NCI-H1092 treated with DMSO at 0.1 percent for 48 hours (cell line): ENCODE results near the gene PLAGL1.

ENCODE experiments used
- DNase-seq: peaks from one replicate; lab custom pipeline; 2025; lab: John Stamatoyannopoulos, UW

PLAGL1 gene

DNA sequence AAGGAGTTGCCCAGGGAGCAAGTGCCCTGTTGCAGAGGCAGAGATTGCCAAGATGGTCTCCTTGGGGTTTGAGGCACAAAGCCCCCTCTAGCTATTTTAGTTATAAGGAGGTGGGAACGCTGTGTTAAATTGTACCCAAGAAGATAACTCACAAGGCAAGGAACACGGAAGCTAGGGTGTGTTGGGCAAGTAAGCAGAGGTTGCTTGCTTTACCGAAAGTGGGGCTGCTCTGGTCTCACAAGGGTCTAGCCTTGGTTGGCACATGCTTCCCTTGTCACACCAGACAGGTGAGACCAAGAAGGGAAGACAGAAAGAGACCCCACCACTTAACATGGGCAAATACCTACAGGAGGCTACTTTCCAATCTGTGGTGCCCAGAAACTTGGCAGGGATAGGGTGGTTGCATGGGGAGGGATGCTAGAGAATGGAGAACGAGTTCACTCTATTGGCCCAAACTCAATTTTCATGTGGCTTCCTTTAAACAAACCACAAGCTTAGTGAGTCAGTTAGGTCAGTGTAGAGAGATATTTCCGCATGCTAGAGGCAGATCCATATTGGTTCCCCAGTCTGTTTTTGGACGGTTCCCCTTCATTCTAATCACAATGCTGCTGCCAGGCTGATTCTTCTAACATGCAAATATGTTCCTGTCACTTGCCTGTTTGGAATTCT, 42.4 kb downstream of the PLAGL1 start:
- no peak for DNase-seq

DNA sequence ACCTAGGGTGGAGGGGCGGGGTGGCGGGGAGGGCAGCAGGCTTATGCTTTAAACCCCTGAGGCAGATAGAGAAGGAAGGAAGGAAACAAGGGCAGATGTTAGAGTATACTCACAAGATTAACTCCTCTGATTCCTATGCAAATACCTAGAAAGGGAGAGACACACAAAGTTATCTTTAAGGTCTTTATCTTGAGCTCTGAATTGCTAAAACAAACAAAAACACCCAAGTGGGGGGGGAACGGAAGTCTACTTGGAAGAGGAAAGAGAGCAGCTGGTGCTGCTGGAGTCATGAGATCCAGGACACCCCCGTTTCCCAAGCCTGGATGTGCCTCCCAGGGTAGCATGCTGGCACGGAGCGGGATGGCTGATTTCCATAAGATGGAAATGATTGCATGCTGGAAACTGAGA, 43.4 kb downstream of the PLAGL1 start:
- DNase-seq: no peak

DNA sequence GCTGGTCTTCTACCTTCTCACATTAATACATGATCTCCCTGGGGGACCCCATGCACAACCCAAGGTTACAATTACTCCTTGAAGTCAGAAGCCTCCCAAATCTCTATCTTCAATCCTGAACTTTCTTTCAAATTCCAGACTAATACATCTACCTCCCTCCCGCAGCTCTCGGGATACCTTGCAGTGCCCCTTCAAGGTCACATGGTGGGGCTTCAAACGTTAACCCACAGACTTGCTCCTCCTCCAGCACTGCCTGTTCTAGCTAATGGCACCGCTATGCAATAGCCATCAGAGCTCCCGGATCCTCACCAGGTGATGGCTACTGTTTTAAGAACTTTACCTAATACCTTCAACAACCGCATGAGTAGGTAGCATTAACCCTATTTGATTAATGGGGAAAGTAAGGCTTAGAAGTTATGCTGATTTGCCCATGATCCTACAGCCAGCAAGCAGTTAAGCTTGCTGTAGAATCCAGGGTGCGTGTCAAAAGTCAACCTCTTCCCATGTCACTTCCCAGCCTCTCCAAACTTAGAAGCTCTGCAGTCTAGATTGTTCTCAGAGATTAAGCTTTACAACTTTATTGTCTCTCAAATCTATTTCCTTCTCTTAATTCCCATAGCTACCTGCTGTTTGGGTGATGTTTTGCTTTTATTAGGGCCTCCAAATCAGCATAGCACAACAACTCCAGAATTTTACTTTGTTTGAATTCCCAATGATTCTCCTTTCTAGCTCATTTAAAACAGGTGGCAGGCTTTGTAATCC, 44.7 kb downstream of the PLAGL1 start:
- DNase-seq: no peak

DNA sequence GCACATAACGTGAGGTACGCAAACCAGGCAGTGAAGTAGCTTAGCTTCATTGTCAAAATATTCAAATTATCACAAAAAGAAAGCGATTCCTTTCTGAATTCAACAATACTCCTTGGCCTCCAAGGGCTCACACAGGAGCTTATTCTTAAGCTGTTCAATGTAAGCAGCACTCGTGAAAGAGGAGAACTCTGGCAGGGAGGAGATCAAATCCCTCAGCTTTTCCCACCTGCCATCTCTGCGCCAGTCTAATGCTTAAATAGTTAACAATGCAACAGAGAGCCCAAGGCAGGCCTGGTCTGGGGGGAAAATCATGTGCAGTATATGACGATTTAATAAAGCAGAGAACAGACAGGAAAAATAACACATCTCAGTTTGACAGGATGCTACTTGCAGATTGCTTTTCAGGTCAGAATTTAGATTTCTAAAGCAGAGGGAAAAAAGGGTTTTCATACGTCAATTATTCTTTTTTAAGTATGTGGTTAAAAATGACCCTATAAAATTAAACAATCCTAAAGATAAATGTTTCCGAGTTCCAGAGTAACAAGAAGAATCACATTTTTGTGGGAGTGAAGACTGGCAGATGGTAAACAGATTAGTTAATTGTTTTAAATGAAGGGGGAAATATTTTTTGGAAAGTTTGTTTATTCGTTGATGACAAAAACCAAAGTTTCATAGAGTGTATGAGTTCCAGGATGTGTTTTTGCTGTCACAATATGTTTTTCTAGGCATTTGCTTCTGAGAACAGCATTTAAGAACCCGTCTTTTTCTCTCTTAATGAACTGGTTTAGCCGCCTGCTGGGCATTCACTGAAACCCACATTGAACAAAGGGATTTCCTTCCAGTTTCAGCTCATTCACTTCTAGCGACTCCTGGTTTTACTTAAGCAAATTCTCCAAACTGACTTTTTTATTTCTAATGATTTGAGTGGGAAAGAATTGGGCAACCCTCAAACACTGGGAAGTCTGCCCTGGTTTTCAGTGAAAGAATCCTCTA, 45.9 kb downstream of the PLAGL1 start:
- DNase-seq: no peak

DNA sequence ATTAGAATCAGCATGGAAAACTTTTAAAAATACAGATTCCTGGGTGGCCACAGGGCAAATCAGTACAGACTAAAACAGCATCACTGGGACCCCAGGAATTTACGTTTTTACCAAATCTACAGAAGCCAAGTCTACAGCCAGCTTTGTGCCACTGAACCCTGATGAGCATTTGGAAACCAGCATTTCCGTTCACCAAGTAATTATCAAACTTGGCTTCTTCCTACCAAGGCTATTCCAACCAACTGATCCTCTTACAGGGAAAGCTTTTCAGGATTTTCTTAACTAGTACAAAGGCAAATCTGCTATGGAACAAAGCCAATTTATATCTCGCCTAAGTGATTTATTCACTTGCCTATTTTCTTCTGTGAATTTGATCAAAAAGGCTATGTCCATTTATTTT, 47.0 kb downstream of the PLAGL1 start:
- DNase-seq: no peak

DNA sequence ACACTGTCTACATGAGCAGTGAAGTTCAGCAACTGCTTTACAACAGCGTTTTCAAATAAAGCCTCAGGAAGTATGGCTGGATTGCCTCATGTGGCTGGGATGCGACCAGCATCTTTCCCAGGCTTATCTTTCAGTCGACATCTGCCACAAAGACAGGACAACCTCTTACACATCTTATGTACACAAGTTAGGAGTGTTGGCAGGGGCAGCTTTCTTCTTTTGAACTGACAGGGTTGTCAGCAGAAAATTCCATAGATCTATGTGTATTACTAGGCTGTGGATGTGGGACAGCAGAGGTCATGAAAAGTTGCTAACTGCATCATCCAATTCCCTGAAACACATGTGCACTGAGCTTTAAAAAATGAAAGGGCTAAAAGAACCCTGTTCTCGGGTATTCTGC, 48.1 kb downstream of the PLAGL1 start:
- no peak for DNase-seq

DNA sequence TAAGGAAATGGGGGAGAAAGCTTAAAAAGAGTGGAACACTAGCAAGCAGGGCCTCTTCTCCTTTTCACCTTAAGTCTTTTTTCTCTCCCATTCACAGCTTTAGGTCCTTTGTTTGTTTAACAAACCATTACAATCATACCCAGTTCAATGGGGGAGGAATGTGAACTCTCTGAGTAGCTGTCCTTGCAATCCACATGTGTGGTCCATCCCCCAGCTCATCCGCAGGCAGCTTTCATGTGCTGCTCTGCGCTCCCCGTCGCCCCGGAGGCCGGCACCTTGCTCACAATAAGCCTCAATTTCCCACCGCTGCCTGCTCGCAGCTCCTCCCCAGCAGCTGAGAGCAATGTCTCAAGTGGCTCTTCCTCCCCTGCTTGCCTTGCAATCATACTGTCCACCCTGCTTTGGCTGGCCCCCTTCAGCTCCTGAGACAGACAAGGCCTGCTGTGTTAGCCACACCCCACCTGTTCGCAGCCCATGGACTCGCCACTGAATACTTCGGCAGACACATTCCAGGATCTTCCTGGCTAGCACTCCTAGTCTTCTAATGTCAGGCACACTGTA, 49.1 kb downstream of the PLAGL1 start:
- no peak for DNase-seq

DNA sequence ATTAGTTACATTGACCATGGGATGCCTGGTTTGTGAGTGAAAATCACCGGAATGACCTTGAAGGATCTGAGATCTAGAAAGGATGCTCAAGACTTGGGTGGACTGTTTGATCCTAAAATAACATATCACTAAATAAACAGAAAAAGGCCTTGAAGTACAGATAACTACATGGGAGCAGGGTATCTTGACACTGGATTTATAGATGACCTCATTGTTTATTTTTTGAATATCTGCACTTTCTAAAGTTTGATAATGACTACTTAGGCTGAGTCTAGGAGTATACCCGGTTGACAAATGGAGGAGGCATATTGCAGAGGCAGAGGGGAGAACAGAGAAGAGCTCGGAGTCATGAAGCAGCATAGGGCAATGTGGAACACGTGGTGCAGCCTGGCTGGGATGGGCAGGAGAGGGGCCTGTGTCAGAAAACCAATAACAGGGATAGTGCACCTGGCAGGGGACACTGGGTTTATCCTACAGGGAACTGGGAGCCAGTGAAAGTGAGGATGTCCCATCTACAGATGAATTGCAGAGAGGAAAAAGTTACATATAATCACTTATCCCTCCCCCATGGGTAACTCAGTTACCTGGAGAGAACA, 50.3 kb downstream of the PLAGL1 start:
- DNase-seq: no peak

DNA sequence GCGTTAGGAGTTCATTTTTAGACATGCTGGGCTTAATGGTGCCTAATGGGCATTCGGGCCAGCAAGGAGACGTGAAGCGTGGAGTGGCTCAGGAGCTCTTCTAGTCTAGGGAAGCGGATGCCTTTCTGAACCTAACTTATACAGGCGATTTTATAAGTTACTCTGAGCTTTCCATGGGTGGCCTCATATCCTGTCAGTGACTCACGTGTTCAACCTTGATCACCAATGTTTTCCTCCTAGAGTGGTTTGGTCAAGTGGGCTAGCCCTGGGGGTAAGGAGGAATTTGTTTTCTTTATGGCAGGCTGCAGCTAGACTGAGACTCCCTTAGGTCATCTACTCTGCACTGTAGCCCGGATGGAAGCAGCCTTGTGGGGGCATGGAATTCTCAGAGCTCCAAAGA, 52.1 kb downstream of the PLAGL1 start:
- DNase-seq: no peak

DNA sequence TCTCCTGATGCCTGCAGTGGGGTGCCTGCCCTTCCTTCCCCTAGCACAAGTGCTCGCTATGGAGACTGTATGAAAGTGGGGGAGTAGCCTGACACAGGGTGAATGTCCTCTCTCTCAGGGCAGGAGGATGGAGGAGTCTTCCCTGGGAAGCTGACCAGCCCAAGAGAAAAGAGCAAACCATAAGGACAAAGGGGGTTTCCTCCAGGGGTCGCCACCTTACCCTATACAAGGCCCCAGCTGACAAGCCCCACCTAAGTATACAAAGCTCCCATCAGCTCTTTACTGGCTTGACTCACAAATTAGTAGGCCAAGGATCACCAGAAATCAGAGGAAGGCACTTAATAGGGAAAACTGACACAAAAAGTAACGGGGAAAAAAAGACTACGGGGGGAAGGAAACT, 54.1 kb downstream of the PLAGL1 start:
- no peak for DNase-seq

DNA sequence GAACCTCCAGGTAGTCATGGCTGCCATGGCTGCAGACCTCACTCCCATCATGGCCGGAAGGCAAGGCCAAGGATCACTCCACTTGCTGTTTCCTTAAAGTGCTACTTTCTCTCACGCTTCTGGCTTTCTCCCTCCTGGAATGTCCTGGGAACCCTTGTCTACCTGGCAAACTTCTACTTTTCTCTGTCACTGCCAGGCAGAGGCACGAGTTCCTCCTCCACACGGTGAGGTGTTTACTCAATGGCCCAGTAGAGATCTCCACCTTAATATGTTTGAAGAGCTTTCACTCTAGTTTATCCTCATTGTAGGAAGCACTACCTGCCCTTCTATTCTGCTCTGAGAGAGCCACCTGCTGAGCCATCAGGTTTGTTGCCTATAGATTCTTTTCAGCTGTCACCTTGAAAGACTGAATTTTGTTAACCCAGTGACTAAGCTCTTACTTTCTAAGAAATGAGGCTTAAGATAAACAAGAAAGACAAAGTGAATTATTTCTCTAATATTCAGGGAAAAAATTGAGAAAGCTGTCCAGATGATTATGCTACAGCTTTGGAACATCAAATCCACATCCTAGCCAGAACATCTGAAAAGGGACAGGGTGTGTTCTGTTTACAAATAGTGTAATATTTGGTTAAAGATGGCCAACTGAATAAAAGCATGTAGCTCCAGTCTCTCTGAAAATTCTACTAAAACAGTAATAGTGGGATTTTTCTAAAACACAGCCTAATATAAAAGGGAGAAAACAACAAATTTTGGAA, 54.9 kb downstream of the PLAGL1 start:
- DNase-seq: no peak

DNA sequence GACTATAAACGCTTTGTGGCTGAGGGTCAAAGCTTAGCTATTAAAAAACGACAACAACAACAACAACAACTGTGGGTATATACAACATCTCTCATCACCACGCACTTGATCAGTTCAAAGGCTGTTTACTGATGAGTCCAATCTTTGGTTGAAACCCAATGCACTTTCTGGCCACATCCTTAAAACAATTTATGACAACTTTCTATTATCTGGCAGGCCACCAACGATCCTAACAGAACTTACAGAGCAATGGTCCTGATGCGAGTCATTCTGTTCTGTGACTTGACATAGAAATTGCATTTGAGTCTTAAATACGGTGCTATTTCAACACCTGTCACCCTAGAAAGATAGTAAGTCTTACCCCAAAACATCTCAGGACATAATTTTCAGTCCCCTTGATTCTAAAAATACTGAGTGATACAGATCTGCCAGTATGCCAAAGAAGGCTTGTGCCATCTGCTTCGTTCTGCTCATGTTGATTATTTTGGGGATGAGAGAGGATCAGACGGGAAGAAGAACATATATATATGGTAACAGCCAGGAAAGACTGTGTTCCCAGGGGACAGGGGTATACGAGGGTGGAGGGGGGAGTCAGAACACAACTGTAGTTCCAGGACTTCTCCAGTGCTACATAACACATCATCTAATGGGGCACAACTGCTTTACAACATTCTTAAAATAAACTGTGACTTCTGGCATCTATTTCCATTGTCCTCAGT, 55.8 kb downstream of the PLAGL1 start:
- no peak for DNase-seq

DNA sequence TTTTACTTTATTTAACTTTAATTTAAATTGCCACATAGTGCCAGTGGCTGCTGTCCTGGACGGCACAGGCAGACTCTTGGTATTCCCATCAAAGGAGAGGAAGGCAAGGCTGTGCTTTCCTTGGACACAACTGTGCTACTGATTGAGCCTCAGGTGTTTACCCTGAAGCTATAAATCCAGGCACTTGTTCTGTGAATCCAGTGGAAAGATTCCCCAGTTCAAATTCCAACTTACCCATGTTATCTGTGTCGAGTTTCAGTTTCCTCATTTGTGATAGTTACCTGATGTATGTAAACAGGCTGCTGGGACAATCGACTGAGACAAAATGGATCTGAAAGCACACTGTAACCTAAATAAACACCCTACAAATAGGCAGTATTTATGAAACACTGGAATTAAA, 57.2 kb downstream of the PLAGL1 start:
- no peak for DNase-seq

DNA sequence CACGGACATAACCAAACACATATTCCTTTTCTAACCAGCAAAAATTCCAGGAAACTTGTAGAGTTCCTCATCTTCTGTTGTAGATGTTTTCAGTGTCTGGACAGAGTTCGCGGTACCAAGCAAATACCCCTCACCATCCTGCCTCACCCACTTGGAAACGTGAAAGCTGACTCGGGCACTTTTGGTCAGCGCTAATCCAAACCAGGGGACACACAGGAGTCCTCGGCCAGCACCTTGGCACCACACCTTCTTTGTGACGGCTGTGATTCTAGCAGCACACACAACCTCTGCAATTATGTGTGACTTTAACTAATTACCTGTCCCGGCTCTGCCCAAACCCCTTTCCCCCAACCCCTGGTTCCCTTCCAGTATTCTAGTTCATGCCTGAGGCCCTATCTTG, 58.1 kb downstream of the PLAGL1 start:
- no peak for DNase-seq

DNA sequence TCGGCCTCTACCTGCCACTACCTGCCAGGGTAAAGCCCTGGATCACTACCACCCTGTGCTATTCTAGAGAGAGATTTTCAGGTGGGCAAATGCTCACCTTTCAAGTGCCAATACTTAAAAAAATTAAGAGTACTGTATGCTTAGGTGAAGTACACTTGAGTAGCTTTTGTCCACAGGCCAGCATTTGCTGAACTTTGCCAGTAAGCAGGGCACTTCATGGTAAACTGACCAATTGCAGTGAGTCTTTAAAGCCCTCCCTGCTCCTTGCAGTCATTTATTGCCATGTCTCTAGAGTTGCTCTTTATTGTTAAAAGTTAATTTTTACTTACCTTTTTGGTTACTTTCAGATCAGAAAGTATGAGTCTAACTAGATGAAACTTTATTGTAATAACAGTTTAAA, 58.5 kb downstream of the PLAGL1 start:
- DNase-seq: no peak

DNA sequence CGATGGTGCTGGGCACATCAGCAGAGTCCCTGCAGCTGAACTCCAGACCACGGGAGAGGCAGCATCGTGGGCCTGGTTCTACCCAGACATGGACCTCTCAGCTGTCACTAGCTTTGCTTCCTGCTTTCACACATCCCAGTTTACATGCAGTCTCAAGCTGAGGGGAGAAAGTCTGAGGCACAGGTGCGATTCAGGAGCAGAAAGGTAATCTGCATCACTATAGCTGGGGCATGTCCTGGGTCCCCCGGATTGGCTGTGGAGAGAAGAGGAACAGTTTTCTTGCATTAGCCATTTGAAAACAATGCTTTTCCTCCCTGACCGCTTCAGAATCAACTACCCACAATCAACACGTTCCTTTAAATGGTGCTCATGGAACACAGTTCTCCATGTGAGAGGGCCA, 59.9 kb downstream of the PLAGL1 start:
- no peak for DNase-seq

DNA sequence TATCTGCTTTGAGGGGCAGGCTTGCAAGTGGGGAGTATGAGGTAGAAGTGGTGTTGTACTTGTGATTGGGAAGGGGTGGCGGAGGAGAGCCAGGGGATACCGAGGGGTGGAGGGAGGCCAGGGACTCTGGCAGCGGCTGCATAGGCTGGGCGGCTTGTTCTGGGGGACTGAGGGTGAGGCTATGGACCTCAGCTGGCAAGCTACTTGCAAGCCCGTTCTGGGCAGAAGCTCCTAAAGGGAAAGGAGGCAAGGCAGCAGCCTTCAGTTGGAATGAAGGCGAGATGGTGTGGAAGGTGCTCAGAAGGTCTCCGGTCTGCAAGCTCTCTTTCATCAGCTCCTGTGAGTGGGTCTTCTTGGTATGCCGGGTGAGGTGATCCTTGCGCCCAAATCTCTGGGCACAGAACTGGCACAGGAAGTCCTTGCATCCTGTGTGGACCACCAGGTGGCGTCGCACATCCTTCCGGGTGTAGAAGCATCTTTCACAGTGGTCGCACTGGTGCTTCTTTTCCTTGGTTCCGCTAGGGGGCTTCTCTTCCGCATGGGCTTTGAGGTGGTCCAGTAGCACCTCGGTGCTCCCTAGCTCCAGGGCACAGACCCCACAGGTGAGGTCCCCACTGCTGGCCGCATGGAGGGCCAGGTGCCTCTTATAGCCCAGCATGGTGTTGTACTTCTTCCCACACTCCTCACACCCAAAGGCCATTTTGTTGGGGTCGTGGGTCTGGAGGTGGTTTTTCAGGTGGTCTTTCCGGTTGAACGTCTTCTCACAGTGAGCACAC, 66.0 kb downstream of the PLAGL1 start:
- DNase-seq: peak; percentile 16

DNA sequence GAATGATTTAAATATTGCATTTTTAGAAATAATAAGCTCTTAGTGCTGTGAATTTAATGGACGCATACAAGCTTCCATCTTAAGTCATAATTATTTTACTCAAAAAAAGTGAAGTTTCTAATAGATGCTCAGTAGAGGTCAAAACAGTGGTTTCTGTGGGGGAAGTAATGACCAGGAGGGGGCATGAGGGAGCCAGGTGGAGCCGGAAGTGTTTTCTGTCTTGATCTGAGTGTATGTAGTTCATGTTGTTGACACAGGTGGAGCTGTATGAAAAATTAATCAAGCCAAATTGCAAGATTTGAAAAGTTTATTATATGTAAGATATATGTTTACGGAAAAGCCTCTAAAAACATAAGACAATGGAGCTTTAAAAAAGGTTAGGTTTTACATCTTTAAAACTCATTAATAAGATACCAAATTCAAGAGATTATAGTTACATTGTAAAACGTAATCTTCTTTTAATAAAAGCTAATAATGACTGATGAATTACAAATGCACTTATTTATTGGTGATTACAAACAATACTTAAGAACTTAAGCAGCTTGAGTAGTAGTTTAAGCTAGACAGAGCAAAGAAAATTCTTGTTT, 68.0 kb downstream of the PLAGL1 start:
- DNase-seq: peak; percentile 1

DNA sequence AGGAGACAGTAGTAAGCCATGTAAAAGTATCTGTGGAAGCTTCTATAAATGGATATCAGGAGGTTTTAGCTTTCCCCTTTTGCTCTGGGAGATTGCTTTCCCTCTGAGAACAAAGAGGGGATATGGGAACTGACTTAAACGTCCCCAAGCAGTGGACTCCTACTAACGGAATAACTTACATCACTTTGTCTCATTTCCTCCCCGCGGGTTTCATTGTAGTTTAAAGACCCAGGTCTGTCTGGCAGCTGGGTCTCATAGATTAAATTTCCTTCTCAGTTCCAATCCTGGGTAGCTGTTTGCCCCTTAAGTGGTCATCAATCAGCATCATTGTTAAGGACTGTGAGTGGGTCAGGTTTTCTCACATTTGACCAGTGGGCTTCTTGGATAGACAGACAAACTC, 68.7 kb downstream of the PLAGL1 start:
- DNase-seq: no peak

DNA sequence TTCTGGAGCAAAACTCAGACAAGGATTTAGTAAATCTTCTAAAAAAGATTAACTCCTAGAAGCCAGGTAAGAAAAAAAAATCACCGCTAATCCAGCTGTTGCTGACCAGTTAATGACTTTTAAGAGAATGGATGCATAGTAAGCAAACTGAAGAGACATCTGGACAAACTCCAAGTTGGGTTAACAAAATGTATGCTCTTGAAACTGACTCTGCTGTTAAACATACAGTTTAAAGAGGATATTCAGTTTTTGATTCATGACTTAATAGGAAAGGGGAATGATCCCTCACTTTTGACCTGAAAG, 70.4 kb downstream of the PLAGL1 start:
- no peak for DNase-seq
